ENCODE results near the gene SOWAHB. TPM values are rescaled to one million over a fixed set of nuclear protein-coding genes. Genes with fewer than 3 reads are reported as not detected.

SOWAHB gene
- total and polyA plus RNA-seq, 2 of the 8 experiments (the other 6 are each of a cell fraction or from before 2014, with no cell fraction given): 0.15 to 0.65 TPM

DNA sequence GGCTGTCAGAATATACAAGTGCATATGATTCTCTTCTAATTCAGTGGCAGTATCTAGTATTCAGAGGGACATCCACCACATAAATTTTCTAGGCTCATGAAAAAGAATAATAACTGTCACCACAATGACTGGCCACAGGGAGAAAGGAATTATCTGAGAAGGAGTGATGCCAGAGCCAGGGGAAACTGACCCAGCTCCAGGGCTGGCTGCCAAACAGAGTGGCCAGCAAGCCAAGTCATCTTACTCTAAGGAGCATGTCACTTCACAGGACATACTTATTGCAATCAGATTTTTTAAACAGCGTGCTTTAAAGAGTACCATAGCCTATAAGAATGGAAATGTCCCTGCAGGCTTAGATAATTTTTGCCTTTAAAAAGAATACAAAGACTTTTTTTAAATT is 45.8 kb upstream of the SOWAHB start:
- Histone ChIP-seq H2BK12ac (ENCODE audit: low read depth, low read length) (no peak overlapping the region), H3K27ac (ENCODE audit: low read depth, low read length) (no peak overlapping the region), H2AFZ (ENCODE audit: low read length) (no peak overlapping the region), H4K5ac (ENCODE audit: insufficient read length, low read depth, low read length) (no peak overlapping the region), H3K4ac (replicated peaks; ENCODE audit: insufficient read length, low read depth, low read length) (no peak overlapping the region), H2AK5ac (ENCODE audit: low read depth, low read length) (no peak overlapping the region), H2BK120ac (replicated peaks; ENCODE audit: low read depth, low read length) (no peak overlapping the region), H3K4me2 (ENCODE audit: insufficient read depth in 1 of 2, low read depth in 2 of 2, low read length in 2 of 2) (no peak overlapping the region), H2BK20ac (ENCODE audit: low read length) (no peak overlapping the region), H3K27me3 (replicated peaks in 1 of 4; ENCODE audit: control insufficient read depth in 3 of 4, extremely low read depth in 1 of 4, insufficient read depth in 3 of 4, low read length in 3 of 4) (peaks cover 0 to 10% (median 9%) of the 10 kb centered on the region in 4 experiments; a peak in 5 of 7 replicates), H3K36me3 (ENCODE audit: control insufficient read depth in 2 of 4, insufficient read depth in 4 of 4, low read length in 3 of 4) (no peaks in the 10 kb centered on the region), H3K9ac (replicated peaks in 1 of 4; ENCODE audit: extremely low read depth in 1 of 4, low read depth in 3 of 4, low read length in 3 of 4) (no peak overlapping the region), H3K79me1 (ENCODE audit: low read depth, low read length) (no peaks in the 10 kb centered on the region), H3K18ac (ENCODE audit: extremely low read depth, low read length) (no peak overlapping the region), H3K14ac (ENCODE audit: insufficient read length) (no peak overlapping the region), H4K8ac (ENCODE audit: extremely low read depth, insufficient read depth, low read length) (no peak overlapping the region), H2BK15ac (ENCODE audit: low read length) (no peak overlapping the region), H2BK5ac (ENCODE audit: low read depth, low read length) (no peak overlapping the region), H3K79me2 (ENCODE audit: control insufficient read depth in 1 of 2, insufficient read depth in 2 of 2, low read length in 2 of 2) (no peaks in the 10 kb centered on the region), H3K23me2 (ENCODE audit: low read depth, low read length) (peaks cover 5% of the 10 kb centered on the region; the same call in 1 of the 2 replicates), H3K4me1 (replicated peaks in 1 of 4; ENCODE audit: control insufficient read depth in 3 of 4, insufficient read depth in 4 of 4, low read length in 3 of 4) (peaks cover 0 to 6% (median 4%) of the 10 kb centered on the region in 4 experiments; a peak in 4 of 7 replicates), H4K91ac (replicated peaks; ENCODE audit: insufficient read length, low read length) (no peak overlapping the region), H3K9me3 (ENCODE audit: insufficient read depth in 2 of 2, low read depth in 1 of 2, low read length in 1 of 2) (no peaks in the 10 kb centered on the region), H3K4me3 (ENCODE audit: extremely low read depth in 1 of 4, insufficient read depth in 2 of 4, low read depth in 3 of 4, low read length in 4 of 4) (no peak overlapping the region), H3K23ac (ENCODE audit: insufficient read length) (no peak overlapping the region), H3K56ac (replicated peaks; ENCODE audit: insufficient read length, low read depth, low read length) (no peak overlapping the region), H4K20me1 (replicated peaks in 1 of 2; ENCODE audit: control insufficient read depth in 1 of 2, insufficient read depth in 2 of 2, low read length in 2 of 2) (peaks cover 0 to 1% of the 10 kb centered on the region in 2 experiments)
- ChIA-PET POLR2A (ENCODE audit: partially characterized antibody) (interaction anchor here (1.3 kb wide), 1 partner anchor 10 kb away, joined by 3 read pairs; no protein-coding TSS in a partner anchor), CTCF (ENCODE audit: partially characterized antibody) (no interaction called here)
- DNase-seq (ENCODE audit: low read depth in 1 of 2, low spot score in 2 of 2) (no peak), FAIRE-seq (no peak)
- no peak for TF ChIP-seq HDAC6 (IDR thresholded peaks at IDR 0.05; ENCODE audit: low read depth, low read length)
- TF ChIP-seq, protein P1, sequence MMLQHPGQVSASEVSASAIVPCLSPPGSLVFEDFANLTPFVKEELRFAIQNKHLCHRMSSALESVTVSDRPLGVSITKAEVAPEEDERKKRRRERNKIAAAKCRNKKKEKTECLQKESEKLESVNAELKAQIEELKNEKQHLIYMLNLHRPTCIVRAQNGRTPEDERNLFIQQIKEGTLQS (IDR thresholded peaks at IDR 0.05; ENCODE audit: insufficient read depth, low read depth, low read length): no peak
- TF ChIP-seq RNF2 (IDR thresholded peaks at IDR 0.05; ENCODE audit: borderline replicate concordance, low read depth, low read length, missing control alignments, poor library complexity, severe bottlenecking): no peak
- TF ChIP-seq POU5F1 (IDR thresholded peaks at IDR 0.05; ENCODE audit: low read depth, low read length): no peak
- TF ChIP-seq POLR2A (IDR thresholded peaks at IDR 0.05; ENCODE audit: control extremely low read depth in 1 of 2, low read depth in 2 of 2, low read length in 2 of 2): no peak
- TF ChIP-seq HDAC2 (IDR thresholded peaks at IDR 0.05; ENCODE audit: borderline replicate concordance in 1 of 2, low read depth in 2 of 2, low read length in 2 of 2): no peak
- TF ChIP-seq CEBPB (IDR thresholded peaks at IDR 0.05; ENCODE audit: low read depth, low read length): no peak
- 95% methylated on average over 1 of the region's 1 CpG; no CpG with 5 or more reads in 1 of the 2 experiments for WGBS, 2 experiments (ENCODE audit: extremely low coverage in 1 of 2, insufficient coverage in 1 of 2, insufficient read length in 1 of 2, insufficient replicate concordance in 2 of 2, low coverage in 1 of 2, low lambda C conversion rate in 2 of 2, missing lambda C conversion rate in 1 of 2)

Data from H1 (cell line).